GM18520 (cell line): ENCODE measurements around the gene IQCE.

Experiments
- ATAC-seq: cut with Tn5 transposase; IDR thresholded peaks from one replicate; pipeline ENCODE4 v1.9.1; 2021; ENCODE audit not compliant: unreplicated experiment

The IQCE gene

DNA sequence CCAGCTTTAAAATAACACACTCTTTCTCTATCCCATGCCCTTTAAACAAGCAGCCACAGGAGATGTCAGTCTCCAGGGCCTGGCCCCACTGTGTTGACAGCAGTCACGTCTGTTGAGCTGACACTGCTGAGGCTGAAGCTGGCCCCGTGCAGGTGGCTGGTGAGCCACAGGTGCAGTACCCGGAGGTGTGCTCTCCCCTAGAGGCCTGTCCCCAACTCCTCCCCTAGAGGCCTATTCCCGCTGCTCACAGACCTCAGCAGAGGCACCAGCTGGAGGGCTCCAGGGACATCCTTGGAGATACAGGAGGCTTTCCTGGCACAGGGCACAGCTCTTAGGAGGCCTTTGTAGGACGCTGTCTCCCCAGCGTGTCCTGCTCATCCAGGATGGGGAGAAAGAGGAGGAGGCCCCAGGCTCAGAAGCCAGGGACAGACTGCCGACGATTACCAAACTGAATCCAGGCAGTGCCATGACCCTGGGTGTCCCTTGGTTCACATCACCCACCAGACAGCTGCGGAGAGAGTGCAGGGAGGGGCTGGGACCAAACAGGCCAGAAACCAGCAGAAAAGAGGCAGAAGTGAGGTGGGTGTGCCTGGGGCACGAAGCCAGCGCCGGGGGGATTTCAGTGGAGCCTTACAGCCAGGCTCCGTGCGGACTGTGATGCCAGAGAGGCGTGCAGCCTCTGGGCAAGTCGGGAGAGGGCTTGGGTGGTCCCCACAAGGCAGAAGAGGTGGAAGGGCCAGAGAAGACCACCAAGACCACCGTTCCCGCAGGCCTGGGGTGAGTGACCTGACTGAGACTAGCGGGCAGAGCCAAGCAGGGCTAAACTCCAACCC is 54.5 kb downstream of the IQCE start:
- ATAC-seq = no peak

DNA sequence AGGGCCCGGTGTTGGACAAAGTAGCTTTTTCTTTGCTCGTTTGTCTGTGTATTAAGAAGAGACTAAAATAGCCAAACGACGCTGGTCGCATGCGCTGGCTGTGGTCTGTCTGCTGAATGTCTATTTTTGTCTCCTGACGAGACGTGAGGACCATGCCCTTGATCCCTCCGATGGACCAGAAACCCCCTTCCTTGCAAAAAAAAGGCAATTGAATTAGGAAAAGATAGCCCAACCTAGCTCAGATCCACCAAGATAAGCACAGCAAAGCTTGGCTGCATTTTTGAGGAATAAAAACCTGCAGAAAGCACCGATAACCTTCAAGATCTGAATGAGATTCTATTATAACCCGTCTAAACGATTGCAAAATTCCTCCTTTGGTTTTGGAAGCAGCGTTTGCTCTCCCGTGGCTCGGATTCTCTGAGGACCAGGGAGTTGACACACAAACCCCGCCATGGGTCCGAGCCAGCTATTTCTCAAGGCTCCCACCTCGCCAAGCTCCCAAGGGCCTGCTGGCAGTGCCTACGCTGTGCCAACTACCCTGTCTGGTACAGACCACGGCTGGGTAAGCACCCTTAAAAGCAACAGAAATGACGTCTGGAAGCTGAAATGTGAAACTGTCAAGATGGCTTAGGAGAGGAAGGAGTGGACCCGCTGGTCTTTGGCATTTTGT is 55.3 kb downstream of the IQCE start:
- ATAC-seq = no peak

DNA sequence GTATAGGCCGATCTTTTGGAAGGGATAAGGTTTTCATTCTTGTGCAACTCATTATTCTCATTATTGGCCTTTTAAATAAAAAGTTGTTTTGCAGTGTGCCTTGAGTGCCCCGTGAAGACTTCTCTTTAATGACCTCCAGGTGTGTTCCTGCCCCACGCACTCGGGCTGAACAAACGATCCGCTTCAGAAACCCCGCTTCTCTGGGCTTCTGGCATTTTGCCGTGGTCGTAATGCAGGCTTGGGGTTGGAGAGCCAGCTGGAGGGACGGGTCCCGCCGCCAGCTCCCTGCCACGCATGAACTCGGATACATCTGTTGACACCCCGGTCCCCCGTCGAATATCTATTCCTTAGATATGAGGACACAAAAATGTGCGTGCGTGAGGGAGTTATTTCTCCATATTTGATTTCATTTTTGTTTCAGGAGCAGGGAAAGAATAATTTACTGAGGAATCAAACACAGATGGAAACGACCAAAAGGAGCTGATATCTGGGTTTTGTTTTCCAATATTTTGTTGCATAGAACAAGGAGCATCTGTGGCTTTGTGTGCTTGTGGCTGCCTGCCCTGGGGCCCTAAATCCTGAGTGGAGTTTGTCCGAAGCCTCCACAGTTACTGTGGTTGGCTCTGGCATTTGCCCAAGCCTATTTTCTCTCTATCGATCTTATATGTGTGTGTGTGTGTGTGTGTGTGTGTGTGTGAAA is 56.0 kb downstream of the IQCE start:
- ATAC-seq = no peak

DNA sequence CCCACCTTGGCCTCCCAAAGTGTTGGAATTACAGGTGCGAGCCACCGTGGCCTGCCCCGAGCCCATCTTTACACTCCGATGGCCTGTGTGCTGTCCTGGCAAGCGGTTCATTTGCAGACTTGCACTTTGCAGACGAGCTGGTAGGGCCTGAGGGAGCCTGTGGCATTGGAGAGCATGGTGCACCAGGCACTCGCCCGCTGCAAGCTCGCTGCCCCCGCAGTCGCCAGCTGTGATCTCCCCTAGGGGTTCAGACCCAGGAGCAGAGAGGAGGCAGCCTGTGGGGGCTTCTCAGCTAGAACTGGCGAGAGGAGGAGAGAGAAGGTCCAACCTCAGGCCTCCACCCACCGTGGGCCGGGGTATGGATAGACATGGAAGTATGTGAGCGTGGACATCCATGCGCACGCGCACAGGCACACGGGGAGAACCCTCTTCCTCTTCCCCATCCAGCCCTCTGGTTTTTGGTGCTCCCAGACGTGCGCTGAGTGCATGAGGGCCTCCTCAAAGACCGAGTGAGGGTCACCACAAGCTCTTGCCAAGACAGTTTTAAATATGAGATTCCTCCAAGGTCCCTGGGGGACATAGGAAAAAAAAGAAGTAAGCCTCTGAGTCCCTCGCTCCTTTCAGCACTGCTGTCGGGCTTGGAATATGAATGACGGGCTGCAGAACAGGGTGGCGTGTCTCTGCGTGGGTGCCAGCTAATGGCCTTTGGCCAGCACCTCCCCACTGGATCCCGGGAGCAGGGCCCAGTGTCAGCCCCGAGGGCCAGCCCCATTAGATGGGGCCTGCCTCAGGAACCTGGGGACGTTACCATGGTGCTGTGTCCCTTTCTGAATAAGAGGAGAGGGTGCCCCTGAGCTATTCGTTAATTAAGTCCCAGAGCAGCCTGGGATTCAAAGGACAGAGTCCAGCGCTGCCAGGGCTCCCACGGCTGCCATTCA is 57.9 kb downstream of the IQCE start:
- no peak for ATAC-seq

DNA sequence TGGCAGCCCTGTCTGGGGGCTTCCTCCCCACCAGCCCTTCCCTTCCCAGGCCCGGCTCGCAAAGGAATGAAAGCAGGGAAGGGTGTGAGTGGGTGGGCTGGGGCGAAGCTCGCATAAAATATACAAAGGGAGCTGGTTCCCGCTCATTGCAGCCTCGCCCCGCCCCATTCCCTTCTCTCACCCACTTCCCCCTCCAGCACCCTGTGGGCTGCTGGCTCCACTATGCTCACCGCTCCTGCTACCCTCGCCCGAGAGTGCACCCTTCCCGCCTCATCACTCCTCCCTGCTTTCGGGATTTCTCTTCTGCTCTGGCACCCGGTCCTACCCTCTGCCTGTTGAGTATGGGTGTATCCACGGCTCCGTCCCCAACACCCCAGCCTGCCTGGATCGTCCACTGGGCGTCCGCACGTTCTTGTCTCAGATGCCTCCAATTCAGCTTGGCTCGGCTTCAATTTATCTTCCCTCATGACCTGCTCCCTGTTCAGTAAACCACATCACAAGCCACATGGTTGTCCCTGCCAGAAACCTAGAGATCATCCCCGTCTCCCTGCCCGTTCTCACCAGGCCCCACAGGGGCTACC is 58.6 kb downstream of the IQCE start:
- no peak for ATAC-seq

DNA sequence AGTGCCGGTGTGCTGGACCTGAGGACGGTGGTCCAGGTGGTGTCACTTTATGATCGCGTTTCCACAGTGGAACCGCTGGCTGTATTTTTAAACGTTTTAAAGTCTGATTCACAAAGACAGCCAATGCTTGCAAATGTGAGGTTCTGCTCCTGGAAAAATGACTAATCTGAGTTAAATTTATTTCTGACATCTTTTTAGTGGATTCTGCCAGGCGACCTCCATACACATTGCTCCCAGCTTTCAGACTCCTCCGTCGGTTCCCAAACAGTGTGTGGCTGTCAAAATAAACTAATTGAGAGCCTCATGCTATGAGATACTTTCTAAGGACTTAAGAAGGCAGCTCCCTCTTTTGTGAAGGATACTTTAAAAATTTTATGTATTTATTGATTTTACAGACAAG is 60.3 kb downstream of the IQCE start:
- no peak for ATAC-seq

DNA sequence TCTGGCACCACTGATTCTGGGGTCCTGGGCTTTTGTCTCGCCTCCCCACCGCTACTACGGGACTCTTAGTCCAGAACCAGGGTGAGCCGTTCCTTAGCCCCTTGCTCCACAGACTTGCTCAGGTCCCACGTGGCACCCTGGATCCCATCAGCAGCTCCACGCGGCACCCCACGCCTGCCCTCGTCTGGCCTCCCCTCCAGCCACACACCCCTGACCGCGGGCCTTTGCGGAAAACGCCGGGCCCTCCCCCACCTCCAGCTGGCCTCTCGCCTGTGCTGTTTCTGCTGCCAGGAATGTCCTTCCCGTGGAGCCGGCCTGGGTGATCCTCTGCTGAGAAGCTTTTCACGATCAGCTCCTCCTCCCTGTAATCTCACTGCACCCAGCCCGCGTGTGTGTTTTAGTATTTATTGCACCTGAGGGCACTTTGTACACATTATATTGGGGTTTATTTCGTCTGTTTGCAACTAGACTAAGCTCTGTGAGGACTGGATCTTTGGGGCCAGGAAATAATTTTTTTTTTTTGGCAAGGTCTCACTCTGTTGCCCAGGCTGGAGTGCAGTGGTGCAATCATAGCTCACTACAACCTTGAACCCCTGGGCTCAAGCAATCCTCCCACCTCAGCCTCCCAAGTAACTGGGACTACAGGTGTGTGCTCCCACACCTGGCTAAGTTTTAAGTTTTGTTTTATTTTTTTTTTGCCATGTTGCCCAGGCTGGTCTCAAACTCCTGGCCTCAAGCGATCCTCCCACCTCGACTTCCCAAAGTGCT is 62.5 kb downstream of the IQCE start:
- no peak for ATAC-seq

DNA sequence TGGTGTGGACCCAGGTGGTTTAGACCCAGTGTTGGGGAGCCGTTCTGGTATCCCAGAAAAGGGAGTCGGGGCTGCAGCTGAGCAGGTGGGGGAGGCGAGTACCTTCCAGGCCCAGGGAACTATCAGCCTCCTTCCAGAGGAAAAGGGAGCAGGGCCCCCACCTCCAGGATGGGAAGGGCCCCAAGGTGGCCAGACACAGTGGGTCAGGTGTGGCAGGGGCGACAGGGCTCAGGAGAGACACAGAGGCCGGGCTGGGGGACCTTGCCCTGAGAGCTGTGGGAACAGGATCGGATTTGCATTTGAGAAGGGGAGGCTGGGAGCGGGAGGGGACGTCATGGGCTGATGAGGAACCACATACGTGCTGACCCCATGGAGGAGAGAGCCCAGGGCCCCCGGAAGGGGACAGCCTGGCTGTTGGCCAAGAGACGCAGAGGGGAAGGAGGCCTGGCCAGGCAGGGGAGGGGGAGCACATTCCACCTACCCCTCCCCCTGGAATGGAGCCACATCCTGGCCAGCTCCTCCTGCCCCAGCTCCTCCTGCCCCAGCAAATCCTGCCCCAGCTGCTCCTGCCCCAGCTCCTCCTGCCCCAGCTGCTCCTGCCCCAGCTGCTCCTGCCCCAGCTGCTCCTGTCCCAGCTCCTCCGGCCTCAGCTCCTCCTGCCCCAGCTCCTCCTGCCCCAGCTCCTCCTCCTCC is 63.3 kb downstream of the IQCE start:
- ATAC-seq = no peak

DNA sequence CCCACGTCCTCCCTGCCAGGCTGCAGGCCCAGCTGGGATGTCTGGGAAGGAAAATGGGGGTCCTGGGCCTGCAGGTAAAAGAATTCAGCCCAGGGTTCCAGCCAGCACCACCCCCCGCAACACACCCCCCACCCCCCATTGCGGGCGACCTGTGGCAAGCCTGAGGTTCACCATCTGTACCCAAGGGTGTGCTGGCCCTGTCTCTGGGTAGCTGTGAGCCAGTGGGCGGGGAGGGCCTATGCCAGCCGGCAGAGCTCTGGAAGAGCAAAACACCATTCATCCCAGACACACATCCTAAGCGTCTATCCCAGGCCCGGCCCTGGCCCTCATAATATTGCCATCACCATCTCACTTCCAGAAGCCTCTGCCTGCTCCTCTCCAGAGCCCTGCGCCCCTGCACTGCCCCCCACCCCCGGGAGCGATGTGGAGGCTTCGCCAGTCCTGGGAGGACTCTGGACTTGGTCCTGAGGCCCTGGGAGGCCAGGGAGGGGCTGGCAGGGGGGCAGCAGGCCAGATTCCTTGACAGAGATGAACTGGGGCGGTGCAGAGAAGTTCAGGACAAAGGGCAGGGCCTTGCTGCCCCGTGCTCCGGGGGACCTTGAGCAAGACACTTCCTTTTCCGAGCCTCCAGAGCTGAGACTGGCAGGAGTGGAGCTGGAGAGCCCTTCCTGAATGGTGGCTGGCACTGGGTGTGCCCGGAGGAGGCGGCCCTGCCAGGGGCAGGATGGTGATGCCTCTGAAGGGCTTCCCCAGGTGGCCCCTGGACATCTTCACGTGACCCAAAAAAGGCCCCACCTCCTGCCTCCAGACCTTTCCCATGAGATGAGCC is 64.3 kb downstream of the IQCE start:
- ATAC-seq = no peak

DNA sequence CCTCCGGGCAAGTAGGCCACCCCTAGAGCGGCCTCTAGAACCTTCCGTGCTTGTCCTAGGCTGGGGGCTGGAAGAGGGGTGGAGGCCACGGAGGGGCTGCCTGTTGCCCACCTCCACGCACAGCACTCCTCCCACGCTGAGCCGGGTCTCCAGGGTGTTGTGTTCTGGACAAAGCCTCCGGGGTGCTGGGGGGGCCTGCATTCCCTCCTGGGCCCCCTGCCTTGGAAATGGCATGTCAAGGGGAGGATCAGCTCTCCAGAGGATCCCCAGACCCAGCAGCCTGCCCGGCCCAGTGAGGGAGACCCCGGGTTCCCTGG is 64.9 kb downstream of the IQCE start:
- no peak for ATAC-seq

DNA sequence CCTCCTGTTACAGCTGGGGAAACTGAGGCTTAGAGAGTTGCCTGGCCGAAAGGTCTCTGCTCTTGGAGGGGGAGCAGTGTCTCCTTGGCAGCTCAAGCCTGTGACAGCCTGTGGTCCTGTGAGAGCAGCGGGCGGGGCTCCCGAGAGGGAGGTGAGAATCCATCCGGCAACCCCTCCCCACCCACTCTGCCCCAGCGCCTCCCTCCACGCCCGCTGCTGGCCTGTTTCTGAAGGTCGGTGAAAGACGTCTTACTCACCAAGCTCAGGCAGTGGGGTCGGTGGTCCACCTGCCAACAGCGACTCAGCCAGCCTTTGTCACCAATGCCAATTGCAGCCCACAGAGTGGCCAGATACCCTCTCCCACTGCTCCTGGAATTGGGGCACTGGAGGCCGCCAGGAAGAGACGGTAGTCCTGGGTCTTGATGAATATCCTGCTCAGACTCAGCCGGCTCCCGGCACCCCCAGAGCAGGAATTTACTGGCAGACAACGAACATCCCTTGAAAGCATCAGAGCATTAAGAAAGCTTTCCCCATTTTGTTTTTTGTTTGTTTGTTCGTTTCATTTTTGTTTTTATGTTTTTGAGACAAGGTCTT is 65.6 kb downstream of the IQCE start:
- no peak for ATAC-seq

DNA sequence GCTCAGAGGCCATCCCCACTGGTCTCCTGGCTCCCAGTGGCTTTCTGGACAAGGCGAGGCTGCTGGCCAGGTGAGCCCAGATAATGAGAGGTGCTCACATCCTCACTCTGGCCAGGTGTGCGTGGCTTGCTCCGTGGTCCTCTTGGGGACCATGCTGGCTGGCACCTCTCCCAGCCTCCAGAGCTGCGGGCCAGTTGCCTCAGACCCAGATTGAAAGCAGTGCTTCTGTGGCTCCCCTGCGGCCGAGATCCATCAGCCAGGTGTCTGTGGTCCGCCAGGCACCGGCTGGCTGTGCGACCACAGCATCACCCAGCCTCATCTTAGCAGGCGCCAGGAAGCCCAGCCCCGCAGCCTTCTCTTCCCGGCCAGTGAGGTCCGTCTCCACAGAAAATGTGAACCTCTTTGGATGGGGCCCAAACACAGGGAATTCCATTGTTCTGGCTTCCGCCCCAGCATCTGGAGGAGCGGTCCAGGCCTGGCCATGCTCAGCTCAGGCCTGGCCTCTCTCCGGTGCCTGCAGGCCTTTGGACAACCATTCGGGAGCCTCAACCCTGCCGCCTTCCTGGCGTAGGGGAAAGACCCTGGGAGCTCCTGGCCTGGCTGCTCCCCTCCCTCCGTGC is 67.8 kb downstream of the IQCE start:
- ATAC-seq = no peak

DNA sequence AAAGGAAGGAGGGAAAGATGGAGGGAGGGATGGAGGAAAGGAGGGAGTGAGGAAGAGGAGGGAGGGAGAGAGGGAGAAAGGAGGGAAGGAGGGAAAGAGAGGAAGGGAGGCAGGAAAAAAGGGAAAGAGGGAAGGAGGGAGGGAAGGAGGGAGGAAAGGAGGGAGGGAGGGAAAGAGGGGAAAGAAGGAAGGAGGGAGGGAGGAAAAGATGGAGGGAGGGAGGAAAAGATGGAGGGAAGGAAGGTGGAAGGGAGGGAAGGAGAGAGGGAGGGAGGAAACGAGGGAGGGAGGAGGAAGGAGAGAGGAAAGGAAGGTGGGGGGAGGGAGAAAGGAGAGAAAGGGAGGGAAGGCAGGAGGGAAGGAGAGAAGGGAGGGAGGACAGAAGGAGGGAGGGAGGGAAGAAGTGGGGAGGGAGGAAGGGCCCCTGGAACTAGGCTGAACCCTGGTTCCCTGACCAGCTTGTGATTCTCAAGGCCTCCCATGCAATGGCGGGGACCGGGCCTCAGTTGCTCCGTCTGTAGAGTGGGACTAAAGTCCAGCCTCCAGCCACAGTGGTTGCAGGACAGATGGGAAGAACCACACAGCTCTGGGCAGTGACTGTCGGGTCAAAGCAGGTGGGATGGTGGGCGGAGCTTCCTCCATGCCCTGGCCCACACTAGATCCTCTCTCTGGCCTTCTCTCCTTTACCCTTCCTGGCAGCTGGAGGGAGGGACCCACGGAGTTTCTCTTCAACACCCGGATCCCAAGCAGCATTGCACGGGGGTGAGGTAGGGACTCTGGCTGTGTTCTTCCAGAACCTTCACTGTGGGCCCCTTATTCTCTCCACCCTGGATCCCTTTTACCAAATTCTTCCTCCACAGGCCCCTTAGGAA is 68.7 kb downstream of the IQCE start:
- no peak for ATAC-seq

DNA sequence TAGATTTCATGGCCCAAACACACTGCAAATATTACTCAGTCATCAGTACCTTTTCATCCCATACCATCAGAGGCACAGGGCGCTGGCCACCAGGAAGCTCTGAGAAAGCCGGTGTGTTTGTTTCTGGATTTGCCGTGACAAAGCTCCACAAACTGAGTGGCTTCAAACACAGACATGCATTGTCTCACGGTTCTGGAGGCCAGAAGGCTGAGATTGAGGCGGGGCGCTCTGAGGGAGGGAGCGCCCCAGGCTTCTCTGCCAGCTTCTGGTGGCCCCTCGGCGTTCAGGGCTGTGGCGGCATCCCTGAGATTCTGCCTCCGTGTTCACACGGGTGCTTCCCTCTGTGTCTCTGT is 69.3 kb downstream of the IQCE start:
- no peak for ATAC-seq

DNA sequence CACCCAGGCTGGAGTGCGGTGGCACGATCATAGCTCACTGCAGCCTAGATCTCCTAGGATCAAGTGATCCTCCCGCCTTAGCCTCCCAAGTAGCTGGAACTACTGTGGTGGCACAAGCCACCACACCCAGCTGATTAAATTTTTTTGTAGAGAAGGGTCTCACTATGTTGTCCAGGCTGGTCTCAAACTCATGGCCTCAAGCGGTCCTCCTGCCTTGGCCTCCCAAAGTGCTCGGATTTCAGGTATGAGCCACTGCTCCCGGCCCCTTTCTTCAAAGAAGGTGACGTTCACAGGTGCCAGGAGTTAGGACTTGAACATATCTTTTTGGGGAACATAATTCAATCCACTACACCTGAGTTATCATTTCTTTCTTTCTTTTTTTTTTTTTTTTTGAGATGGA is 70.1 kb downstream of the IQCE start:
- no peak for ATAC-seq

DNA sequence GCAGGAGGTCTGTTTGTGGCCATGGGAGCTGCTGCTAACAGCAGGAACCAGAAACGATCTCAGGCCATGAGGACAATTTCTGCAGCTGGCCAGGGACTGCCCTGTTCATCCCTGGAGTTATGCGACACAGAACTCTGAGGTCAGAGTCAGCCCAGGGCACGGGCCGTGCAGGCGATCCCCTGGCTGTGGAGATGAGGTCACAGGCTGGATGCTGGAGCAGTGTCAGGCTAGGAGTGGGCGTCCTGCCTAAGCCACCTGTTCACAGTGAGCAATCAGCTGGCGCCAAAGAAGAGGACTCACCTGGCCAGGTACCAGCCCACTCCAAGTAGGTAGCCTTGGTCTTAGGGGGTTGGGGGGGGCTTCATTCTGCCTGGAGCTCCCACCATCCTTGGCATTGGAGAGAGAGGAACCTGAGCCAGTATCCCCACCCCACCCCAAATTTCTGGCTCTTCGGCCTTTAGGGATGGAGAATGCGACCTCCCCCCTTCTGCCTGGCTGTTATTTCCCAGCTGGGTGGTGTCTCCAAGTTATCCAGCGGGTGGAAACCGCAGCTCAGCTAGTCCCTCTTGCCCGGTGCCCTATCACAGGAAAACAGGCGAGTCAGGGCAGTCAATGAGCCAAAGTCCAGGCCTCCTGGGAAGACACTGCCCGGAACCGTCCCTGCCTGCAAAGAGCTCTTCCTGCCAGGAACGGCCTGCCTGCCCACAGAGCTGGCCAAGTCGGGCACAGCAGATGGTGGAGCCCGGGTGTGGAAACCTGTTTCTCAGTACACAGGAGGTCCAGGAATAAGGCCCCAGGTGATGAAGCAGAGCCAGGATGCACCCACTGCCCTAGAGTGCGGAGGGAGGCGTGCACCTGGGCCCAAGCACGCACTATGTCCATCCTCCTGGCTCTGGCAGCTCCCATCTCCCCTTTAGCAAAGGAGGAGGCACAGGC is 71.2 kb downstream of the IQCE start:
- ATAC-seq = no peak
